ENCODE results near the gene SLC13A3. TPM values are rescaled to one million over a fixed set of nuclear protein-coding genes. Genes with fewer than 3 reads are reported as not detected.
A peak's percentile ranks its signal among the peaks of the same experiment; 100 is the strongest.

The SLC13A3 gene
- total RNA-seq, 2 donors from 2014 or later = 0.37 to 1.5 TPM

DNA sequence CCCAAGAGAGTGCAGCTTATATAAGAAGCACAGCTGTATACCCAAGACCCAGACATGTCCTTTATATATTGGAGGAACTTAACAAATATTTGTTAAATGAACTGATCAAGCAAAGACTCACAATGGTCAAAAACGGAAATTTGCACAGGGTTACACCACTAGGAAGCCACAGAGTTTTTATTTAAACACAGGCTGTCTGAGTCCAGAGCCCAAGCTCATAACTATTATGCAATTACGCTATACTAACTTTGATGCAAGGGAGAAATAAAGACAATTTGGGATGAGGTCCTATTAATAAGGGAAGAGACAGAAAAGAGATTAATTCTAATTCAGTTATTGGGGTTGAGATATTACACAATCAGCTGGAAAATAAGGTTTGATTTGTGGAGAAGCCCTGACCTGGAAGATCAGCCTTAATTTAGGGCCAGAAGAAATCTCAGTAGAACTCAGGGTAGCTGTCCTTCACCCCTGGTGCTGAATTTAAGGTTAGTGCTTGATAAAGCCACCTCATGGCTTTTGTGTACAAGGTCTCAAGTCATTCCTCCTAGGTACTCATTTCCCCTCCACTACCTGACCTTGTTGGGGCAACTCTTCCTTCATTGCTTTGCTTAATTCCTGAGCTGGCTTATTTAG lies 127.4 kb downstream of the SLC13A3 start:
- TF ChIP-seq, protein P1, sequence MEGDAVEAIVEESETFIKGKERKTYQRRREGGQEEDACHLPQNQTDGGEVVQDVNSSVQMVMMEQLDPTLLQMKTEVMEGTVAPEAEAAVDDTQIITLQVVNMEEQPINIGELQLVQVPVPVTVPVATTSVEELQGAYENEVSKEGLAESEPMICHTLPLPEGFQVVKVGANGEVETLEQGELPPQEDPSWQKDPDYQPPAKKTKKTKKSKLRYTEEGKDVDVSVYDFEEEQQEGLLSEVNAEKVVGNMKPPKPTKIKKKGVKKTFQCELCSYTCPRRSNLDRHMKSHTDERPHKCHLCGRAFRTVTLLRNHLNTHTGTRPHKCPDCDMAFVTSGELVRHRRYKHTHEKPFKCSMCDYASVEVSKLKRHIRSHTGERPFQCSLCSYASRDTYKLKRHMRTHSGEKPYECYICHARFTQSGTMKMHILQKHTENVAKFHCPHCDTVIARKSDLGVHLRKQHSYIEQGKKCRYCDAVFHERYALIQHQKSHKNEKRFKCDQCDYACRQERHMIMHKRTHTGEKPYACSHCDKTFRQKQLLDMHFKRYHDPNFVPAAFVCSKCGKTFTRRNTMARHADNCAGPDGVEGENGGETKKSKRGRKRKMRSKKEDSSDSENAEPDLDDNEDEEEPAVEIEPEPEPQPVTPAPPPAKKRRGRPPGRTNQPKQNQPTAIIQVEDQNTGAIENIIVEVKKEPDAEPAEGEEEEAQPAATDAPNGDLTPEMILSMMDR (IDR thresholded peaks at IDR 0.05) = no peak
- DNase-seq (ENCODE audit: low spot score) = no peak
- H3K27ac ChIP-seq = no peak overlapping the region
- no peak overlapping the region for H3K4me3 ChIP-seq
- no peaks in the 10 kb centered on the region for H3K27me3 ChIP-seq
- no peaks in the 10 kb centered on the region for H3K36me3 ChIP-seq
- H3K4me1 ChIP-seq = no peaks in the 10 kb centered on the region
- no peaks in the 10 kb centered on the region for H3K9me3 ChIP-seq

DNA sequence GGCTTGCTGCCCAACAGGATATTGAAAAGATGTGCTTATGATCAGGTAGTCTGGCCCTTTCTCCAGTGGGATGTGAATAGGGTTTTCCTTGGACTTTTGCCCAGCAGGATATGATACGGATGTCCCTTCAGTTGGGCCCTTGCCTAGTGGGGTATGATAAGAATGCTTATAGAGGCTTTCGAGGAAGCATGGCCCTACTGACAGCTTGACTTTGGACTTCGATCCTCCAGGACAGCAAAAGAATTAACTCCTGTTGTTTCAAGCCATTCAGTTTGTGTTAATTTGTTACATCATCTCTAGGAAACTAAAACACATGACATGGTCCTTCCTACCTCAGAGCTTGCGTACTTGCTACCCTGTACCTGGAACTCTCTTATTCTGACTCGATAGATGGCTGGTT lies 128.2 kb downstream of the SLC13A3 start:
- DNase-seq (ENCODE audit: low spot score) = no peak
- Histone ChIP-seq H3K27ac (no peak overlapping the region), H3K27me3 (no peaks in the 10 kb centered on the region), H3K4me1 (no peaks in the 10 kb centered on the region), H3K4me3 (no peak overlapping the region), H3K9me3 (no peaks in the 10 kb centered on the region), H3K36me3 (no peaks in the 10 kb centered on the region)
- TF ChIP-seq, protein P1 (IDR thresholded peaks at IDR 0.05) = no peak

DNA sequence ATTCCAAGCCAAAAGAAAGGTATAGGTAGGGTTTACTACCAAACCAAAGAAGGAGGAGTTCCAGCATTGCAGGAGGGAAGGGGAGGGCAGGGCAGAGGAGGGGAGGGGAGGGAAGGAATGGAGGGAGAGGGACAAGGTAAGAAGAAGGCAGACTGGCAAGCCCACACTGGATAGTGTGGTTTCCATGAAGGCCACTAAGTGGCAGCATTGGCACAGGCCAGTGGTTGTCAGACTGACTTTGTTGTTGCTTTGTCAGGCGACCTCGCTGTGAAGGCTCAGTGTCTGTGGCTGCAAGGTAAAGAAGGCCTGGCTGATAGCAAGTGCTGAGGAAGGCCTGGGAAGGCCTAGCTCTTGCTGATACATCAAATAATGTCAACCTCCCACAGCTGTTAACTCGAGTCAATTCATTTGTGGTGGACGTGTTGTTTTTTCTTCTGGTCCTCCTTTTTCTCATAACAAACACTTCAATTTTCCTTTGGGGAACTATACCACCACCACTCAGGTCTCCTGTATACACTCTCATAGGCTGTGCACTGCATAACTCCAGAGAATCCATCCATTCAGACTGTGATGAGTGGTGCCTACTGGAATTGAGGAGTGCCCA lies 130.2 kb downstream of the SLC13A3 start:
- TF ChIP-seq, protein P1 (IDR thresholded peaks at IDR 0.05) = peak in 1 of 2 donors; percentile 59
- DNase-seq (ENCODE audit: low spot score) = no peak
- H3K27ac ChIP-seq = no peak overlapping the region
- H3K4me1 ChIP-seq = no peaks in the 10 kb centered on the region
- no peaks in the 10 kb centered on the region for H3K36me3 ChIP-seq
- H3K27me3 ChIP-seq = no peaks in the 10 kb centered on the region
- no peak overlapping the region for H3K4me3 ChIP-seq
- H3K9me3 ChIP-seq = no peaks in the 10 kb centered on the region

DNA sequence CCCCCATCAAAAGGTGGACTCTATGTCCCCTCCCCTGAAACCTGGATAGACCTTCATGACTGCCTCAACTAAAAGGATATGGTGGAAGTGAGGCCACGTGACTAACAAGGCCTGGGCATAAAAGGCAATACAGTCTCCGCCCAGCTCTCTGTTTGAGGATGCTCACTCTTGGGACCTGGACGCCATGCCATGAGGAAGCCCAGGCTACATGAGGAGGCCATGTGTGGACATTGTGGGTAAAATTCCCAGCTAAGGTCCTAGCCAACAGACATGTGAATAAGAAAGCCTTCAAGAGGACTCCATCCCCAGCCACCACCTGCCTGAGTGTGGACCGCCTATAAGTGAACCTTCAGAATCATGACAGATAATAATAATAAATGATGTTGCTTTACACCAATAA lies 130.7 kb downstream of the SLC13A3 start:
- TF ChIP-seq, protein P1 (IDR thresholded peaks at IDR 0.05) = no peak

DNA sequence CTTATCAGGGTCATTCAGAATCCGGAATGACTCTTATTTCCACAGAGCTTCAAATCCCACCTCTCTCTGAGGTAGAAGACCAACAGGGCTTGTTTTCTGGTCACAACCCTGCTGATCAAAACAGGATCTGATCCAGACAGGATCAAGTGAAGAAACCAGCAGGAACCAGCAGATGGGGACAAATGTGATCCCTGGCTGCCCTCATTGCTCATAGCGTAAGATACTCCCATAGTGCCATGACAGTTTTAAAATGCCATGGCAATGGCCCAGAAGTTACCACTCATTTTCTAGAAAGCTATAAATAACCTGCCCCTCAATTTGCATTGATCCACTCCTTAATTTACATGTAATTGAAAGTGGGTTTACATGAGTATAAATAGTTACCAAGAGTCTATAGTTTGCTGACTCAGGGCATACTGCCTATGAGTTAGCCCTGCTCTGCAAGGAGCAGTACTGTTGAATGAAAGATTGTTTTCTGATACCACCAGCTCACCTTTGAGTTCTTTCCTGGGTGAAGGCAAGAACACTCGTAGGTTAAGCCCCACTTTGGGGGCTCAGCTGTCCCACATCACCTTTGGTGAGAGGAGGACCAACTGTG lies 131.7 kb downstream of the SLC13A3 start:
- Histone ChIP-seq H3K36me3 (no peaks in the 10 kb centered on the region), H3K4me3 (no peak overlapping the region), H3K4me1 (no peaks in the 10 kb centered on the region), H3K9me3 (no peaks in the 10 kb centered on the region), H3K27me3 (no peaks in the 10 kb centered on the region), H3K27ac (no peak overlapping the region)
- DNase-seq (ENCODE audit: low spot score) = no peak
- TF ChIP-seq, protein P1 (IDR thresholded peaks at IDR 0.05) = no peak

More for the DNA sequence above, 130.7 kb downstream of the SLC13A3 start:
- no peaks in the 10 kb centered on the region for H3K4me1 ChIP-seq
- H3K4me3 ChIP-seq = no peak overlapping the region
- DNase-seq (ENCODE audit: low spot score) = no peak
- H3K9me3 ChIP-seq = no peaks in the 10 kb centered on the region
- no peaks in the 10 kb centered on the region for H3K27me3 ChIP-seq
- no peaks in the 10 kb centered on the region for H3K36me3 ChIP-seq
- H3K27ac ChIP-seq = no peak overlapping the region
